Activated CD4-positive, alpha-beta memory T cell treated with anti-CD3 and anti-CD28 coated beads, Interleukin-2, amount 10 ng/mL, durations not matched to agents 7 days and 5 days (primary cell): Measurements from ENCODE around the gene IFITM2. TPM values are rescaled to one million over a fixed set of nuclear protein-coding genes. Genes with fewer than 3 reads are reported as not detected.
"Not testable (repeated sequence)": the region's sequence is repeated elsewhere in the genome, so short reads cannot be mapped to it uniquely, and the experiment has no call there.

Experiments used
- CTCF ChIA-PET: fragments of 350-600 bp; sonication (Branson Sonifier 250); formaldehyde crosslinking; loops from one replicate; lab custom pipeline; 2021; ENCODE audit warnings: antibody characterized with exemption, inconsistent platforms; lab: Charles Lee
- POLR2A ChIA-PET: fragments of 350-600 bp; sonication (Branson Sonifier 250); formaldehyde crosslinking; loops from one replicate; lab custom pipeline; 2021; ENCODE audit warnings: antibody characterized with exemption; lab: Charles Lee
- DNase-seq: peaks from one replicate; pipeline ENCODE4 v3.0.0-alpha.2; 2020
- H3K27ac Mint-ChIP-seq: one replicate; pipeline ENCODE4 v1.8.0; 2021; ENCODE audit warnings: mild to moderate bottlenecking, mixed read lengths
- H3K27me3 Mint-ChIP-seq: one replicate; pipeline ENCODE4 v1.8.0; 2021; ENCODE audit warnings: mixed read lengths
- H3K36me3 Mint-ChIP-seq: one replicate; pipeline ENCODE4 v1.8.0; 2021; ENCODE audit warnings: low read depth, mixed read lengths
- H3K4me1 Mint-ChIP-seq: one replicate; pipeline ENCODE4 v1.8.0; 2021; ENCODE audit warnings: mixed read lengths
- H3K4me3 Mint-ChIP-seq: one replicate; pipeline ENCODE4 v1.8.0; 2021; ENCODE audit warnings: mild to moderate bottlenecking, mixed read lengths
- H3K9me3 Mint-ChIP-seq: one replicate; pipeline ENCODE4 v1.8.0; 2021; ENCODE audit warnings: mixed read lengths
- total RNA-seq, 2 experiments: library from RNA; stranded (reverse); gene quantifications; one replicate each; pipeline ENCODE4 v1.2.3, GENCODE V29; 2021

IFITM2 gene
- total RNA-seq, 2 experiments from 2014 or later = 1,637 to 1,643 TPM

DNA sequence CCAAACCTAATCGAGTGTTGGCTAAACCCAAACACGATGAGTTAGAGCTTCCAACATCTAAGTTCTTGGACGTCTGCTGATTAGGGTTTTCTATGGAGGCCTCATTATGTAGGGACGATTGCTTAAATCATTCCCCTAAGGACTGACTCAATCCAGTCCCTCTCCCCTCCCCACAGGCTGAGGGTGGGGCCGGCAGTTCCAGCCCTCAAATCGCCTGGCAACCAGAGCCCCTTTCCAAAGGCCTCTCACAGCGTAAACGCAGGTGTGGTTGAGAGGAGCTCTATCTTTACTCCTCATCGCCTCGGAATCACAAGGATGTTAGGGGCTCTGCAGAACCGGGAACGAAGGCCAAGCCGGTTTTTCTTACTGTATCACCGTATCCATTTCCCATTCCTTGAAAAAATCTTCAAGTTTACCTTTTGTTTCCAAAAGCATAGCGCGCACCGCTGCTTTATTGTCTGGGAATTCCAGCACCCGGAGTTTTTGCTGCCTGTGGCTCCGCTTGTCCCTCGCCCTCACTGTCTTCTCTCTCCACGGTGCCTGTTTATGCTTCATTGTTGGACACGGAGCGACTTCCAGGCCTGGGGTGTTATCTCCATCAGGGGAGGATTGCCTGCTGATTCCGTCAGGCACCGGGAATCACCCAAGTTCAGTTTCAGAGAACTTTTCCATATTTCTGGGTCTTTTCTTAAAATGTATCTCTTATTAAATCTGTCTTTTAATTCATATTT, 26.8 kb downstream of the IFITM2 start:
- H3K4me1 Mint-ChIP-seq = peaks cover 39% of the 10 kb centered on the region
- ChIA-PET CTCF (no interaction called here), POLR2A (no interaction called here)
- no peak for DNase-seq
- peaks cover 27% of the 10 kb centered on the region for H3K27me3 Mint-ChIP-seq
- H3K27ac Mint-ChIP-seq = no peak overlapping the region
- no peak overlapping the region for H3K4me3 Mint-ChIP-seq
- H3K9me3 Mint-ChIP-seq = no peaks in the 10 kb centered on the region
- no peaks in the 10 kb centered on the region for H3K36me3 Mint-ChIP-seq

DNA sequence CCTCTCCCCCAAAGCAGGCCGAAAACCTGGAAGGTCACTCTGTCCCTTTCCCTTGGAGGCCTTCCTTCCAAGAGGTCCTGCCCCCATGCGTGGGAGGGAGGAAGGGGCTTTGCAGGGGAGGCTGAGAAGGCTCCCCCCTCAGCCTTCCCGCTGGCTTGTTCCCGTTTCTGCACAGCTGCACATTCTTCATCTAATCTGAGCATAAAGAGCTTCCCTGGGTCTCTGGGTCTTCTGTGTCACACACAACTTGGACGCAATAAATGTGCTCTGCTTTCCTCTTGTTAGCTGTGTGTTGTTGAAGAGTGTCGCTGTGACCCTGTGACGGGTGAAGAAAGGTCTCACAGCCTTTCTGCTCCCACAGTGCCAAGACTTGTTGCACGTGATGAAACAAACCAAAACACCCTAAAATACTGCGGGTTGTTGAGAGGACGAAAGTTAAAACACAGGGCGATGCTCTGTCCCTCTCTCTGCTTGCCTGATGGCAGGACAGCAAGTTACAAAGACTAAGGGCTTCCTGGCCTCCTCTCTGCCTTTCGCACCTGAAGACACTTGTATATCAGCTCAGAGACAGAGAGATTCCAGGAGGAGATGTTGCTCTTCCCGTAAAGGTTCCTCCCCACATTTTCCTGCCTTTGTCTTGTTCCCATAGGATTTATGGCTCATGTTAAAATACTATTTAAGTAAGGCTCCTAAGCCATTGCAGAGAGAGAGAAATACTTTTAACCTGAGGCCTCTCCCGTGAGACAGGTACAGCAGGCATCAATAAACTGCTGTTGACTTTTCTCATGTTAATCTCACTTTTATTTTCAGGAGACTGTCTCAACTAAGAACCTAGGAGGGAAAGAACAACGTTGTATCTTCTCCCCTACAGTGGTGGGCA, 28.4 kb downstream of the IFITM2 start:
- POLR2A ChIA-PET = no interaction called here
- CTCF ChIA-PET = no interaction called here

DNA sequence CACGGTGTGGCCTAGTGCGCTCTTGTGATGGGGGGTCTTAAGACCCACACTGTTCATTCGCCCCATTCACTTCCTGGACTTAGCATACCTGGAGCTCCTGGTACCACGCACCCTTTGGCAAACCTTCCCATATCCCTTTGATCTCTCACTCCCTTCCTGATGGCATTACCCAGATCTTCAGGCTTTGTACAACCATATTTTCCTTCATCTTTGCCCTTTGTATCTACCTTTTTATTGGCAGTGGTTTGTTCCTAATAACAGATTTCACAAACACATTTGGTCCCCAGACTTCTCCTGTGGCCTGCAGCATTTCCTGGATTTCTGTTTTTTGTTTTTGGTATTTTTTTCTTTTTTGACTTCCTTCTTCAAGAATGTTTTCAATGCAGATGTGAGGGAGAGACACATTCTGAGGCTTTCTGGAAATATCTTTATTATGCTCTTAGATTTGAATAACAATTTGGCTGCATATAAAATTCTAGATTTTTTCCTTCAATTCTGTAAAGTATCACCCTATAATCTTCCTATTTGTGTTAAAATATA, 29.1 kb downstream of the IFITM2 start:
- no peak overlapping the region for H3K27ac Mint-ChIP-seq
- POLR2A ChIA-PET = no interaction called here
- H3K4me1 Mint-ChIP-seq = peaks cover 20% of the 10 kb centered on the region

More for the DNA sequence above, 28.4 kb downstream of the IFITM2 start:
- Mint-ChIP-seq H3K27me3 (peaks cover 32% of the 10 kb centered on the region), H3K4me1 (peaks cover 23% of the 10 kb centered on the region), H3K4me3 (no peak overlapping the region), H3K27ac (no peak overlapping the region), H3K36me3 (no peaks in the 10 kb centered on the region), H3K9me3 (no peaks in the 10 kb centered on the region)
- DNase-seq = no peak

DNA sequence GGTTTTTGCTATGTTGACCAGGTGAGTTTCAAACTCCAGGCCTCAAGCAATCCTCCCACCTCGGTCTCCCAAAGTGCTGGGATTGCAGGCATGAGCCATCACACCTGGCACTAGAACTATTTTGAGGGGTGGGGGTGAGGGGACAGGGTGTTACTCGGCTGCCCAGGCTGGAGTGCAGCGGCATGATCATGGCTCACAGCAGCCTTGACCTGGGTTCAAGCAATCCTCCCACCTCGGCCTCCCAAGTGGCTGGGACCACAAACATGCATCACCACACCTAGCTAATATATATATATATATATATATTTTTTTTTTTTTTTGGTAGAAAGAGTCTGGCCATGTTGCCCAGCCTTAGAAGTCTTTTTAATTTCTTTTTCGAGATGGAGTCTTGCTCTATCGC, 30.1 kb downstream of the IFITM2 start:
- H3K27me3 Mint-ChIP-seq = peaks cover 35% of the 10 kb centered on the region
- peaks cover 20% of the 10 kb centered on the region for H3K4me1 Mint-ChIP-seq
- no peaks in the 10 kb centered on the region for H3K9me3 Mint-ChIP-seq
- POLR2A ChIA-PET = interaction anchor here (1.2 kb wide), 1 partner anchor 11 kb away, joined by 3 read pairs; no protein-coding TSS in a partner anchor
- CTCF ChIA-PET = no interaction called here
- H3K36me3 Mint-ChIP-seq = no peaks in the 10 kb centered on the region
- DNase-seq = no peak
- H3K4me3 Mint-ChIP-seq = no peak overlapping the region
- H3K27ac Mint-ChIP-seq = no peak overlapping the region

More for the DNA sequence above, 29.1 kb downstream of the IFITM2 start:
- no peaks in the 10 kb centered on the region for H3K9me3 Mint-ChIP-seq
- no peak overlapping the region for H3K4me3 Mint-ChIP-seq
- H3K36me3 Mint-ChIP-seq = no peaks in the 10 kb centered on the region
- CTCF ChIA-PET = no interaction called here
- DNase-seq = no peak
- peaks cover 38% of the 10 kb centered on the region for H3K27me3 Mint-ChIP-seq

DNA sequence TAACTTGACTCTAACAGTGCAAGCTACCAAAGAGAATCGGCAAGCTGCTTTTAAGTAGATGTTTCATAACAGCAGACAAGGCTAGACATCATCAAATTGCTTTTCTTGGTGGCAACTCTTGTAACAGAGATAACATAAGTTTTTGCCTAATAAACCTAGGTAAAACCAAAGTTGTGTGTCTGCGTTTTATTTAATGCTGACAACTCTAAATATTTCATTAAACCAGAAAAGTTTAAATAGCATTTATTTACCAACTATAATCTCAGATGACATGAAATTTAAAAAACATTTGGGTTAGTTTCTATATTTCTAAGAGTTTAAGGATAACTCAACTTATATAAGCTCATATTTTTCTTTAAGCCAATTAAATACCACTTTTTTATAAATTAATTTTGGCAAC, 32.3 kb downstream of the IFITM2 start:
- H3K27ac Mint-ChIP-seq = no peak overlapping the region
- no peaks in the 10 kb centered on the region for H3K9me3 Mint-ChIP-seq
- ChIA-PET POLR2A (interaction anchor here (0.7 to 1.8 kb wide), 3 partner anchors 13 to 28 kb away, joined by 3 to 7 read pairs (median 6); no protein-coding TSS in a partner anchor), CTCF (interaction anchor here (1.0 to 2.2 kb wide), 5 partner anchors 10 to 89 kb away, joined by 3 to 16 read pairs (median 4); no protein-coding TSS in a partner anchor)
- no peak for DNase-seq
- peaks cover 16% of the 10 kb centered on the region for H3K4me1 Mint-ChIP-seq
- peaks cover 26% of the 10 kb centered on the region for H3K27me3 Mint-ChIP-seq
- H3K4me3 Mint-ChIP-seq = no peak overlapping the region
- H3K36me3 Mint-ChIP-seq = no peaks in the 10 kb centered on the region

DNA sequence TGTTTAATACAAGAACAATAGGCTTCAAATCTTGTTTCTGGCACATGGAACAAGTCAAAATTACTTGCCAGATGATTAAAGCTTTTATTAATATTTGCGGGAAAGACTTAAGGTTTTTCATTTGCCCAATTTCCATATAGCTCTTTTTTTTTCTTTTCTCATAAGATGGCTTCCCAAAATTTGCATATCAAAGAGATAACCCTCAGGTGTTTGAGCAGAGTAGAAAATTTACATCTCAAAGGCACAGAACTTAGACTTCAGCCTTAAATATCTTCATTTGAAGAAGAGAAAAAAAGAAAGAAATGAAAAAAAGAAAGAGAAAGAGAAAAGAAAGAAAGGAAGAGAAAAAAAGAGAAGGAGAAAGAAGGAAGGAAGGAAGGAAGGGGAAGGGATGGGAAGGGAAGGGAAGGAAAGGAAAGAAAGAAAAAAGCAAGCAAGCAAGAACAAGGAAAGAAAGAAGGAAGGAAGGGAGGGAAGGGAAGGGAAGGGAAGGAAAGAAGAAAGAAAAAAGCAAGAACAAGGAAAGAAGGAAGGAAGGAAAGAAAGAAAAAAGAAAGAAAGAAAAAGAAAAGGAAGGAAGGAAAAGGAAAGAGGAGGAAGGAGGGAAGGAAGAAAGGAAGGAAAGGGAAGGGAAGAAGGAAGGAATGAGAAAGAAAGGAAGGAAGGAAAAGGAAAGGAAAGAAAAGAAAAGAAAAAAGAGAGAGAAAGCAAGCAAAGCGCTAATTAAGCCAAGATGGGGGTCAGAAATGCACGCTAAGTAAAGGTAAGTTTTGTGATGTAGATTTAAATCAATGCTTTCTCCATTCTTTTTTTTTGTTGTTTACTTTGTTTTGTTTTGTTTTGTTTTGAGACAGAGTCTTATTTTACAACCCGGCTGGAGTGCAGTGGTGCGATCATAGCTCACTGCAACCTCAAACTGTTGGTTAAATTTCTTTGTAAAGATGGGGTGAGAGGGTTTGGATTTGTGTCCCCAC, 33.2 kb downstream of the IFITM2 start:
- Mint-ChIP-seq H3K9me3 (no peaks in the 10 kb centered on the region), H3K27me3 (peaks cover 23% of the 10 kb centered on the region), H3K4me3 (no peak overlapping the region), H3K27ac (no peak overlapping the region), H3K36me3 (no peaks in the 10 kb centered on the region), H3K4me1 (peaks cover 16% of the 10 kb centered on the region)
- ChIA-PET CTCF (interaction anchor here (1.0 to 2.2 kb wide), 4 partner anchors 11 to 90 kb away, joined by 3 to 16 read pairs (median 4); no protein-coding TSS in a partner anchor), POLR2A (interaction anchor here (0.6 to 1.8 kb wide), 3 partner anchors 14 to 195 kb away, joined by 3 to 7 read pairs (median 6); no protein-coding TSS in a partner anchor)
- DNase-seq = no peak

- no peak overlapping the region for H3K27ac Mint-ChIP-seq
- H3K27me3 Mint-ChIP-seq = peaks cover 19% of the 10 kb centered on the region
- DNase-seq = no peak
- H3K4me3 Mint-ChIP-seq = no peak overlapping the region
- POLR2A ChIA-PET = no interaction called here
- no peaks in the 10 kb centered on the region for H3K9me3 Mint-ChIP-seq
- CTCF ChIA-PET = no interaction called here
- H3K4me1 Mint-ChIP-seq = peaks cover 12% of the 10 kb centered on the region
- no peaks in the 10 kb centered on the region for H3K36me3 Mint-ChIP-seq
Observed at GRCh38 chr11:342328-342727, 34.7 kb downstream of the IFITM2 start.

DNA sequence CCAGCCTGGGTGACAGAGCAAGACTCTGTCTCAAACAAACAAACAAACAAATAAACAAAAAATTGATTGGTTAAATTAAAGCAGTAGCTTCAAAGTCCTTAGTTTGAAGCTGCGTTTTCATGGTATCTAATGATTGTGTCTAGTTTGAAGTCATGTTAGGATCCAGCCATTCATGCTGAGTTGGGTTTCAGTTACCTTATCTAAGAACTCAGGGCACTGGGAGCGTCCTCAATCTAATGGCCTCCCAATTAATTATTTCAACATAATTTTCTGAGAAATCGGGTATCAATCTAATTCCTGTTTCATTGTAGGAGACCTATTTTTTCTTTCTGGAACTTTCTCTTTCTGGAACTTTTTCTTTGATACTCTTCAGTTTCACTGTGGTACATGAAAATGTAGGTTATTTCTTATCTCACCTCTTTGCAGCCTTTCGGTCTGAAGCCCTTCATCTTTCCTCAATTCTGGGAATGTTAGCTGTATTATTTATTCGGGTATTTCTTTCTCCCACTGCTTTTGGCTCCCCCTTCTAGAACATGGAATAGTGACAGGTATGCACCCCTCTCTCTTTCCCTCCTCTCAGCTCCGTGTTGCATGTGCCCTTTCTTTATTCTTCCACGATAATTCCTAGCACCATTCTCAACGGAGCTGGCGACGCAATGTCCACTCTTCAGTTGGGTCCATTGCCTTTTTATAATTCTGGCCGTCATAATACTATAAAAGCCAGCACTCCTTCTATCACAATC, 37.4 kb downstream of the IFITM2 start:
- CTCF ChIA-PET = interaction anchor here (0.7 to 1.0 kb wide), 2 partner anchors 10 to 105 kb away, joined by 3 read pairs; no protein-coding TSS in a partner anchor
- peaks cover 12% of the 10 kb centered on the region for H3K4me1 Mint-ChIP-seq
- no peak overlapping the region for H3K4me3 Mint-ChIP-seq
- POLR2A ChIA-PET = interaction anchor here (2.1 kb wide), 1 partner anchor 11 kb away, joined by 7 read pairs; no protein-coding TSS in a partner anchor
- H3K27me3 Mint-ChIP-seq = peaks cover 19% of the 10 kb centered on the region
- no peak for DNase-seq
- H3K36me3 Mint-ChIP-seq = no peaks in the 10 kb centered on the region
- no peaks in the 10 kb centered on the region for H3K9me3 Mint-ChIP-seq
- H3K27ac Mint-ChIP-seq = no peak overlapping the region

DNA sequence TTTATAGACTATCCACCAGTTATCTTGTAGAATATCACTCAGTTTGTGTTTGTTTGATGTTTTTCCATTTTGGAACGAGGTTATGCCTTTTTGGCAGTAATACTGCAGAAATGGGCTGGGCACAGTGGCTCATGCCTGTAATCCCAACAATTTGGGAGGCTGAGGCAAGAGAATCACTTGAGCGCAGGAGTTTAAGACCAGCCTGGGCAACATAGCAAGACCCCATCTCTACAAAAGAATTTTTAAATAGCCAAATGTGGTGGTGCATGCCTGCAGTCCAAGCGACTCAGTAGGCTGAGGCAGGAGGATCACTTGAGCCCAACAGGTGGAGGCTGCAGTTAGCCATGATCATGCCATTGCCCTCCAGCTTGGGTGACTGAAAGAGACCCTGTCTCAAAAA, 38.9 kb downstream of the IFITM2 start:
- CTCF ChIA-PET = interaction anchor here (1.0 kb wide), 1 partner anchor 9 kb away, joined by 3 read pairs; no protein-coding TSS in a partner anchor
- Mint-ChIP-seq H3K4me3 (no peak overlapping the region), H3K27me3 (peaks cover 14% of the 10 kb centered on the region), H3K9me3 (no peaks in the 10 kb centered on the region), H3K36me3 (no peaks in the 10 kb centered on the region), H3K4me1 (peaks cover 21% of the 10 kb centered on the region), H3K27ac (no peak overlapping the region)
- DNase-seq = no peak
- POLR2A ChIA-PET = no interaction called here

DNA sequence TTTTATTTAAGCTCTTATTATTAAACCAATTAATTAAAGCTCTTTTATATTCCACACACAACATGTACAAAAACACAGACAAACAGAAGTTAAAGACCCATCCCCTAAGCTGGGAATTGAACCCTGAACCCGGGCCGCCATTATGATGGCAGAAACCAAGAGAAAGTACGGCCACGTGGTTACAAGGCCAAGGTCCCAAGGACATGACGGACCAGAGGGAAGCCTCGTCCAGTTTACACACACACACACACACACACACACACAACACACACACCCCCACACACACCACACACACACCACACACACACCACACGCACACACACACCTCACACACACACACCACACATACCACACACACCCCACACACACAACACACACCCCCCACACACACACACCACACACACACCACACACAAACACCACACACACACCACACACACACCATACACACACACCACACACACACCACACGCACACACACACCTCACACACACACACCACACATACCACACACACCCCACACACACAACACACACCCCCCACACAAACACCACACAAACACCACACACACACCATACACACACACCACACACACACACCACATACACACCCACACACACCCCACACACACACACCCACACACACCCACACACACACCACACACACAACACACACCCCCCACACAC, 41.8 kb downstream of the IFITM2 start:
- ChIA-PET POLR2A (interaction anchor here (1.1 kb wide), 1 partner anchor 11 kb away, joined by 3 read pairs; no protein-coding TSS in a partner anchor), CTCF (interaction anchor here (1.0 to 1.8 kb wide), 3 partner anchors 14 to 98 kb away, joined by 3 to 9 read pairs (median 4); no protein-coding TSS in a partner anchor)
- H3K27me3 Mint-ChIP-seq = peaks cover 16% of the 10 kb centered on the region
- not testable (repeated sequence) for H3K36me3 Mint-ChIP-seq, DNase-seq, H3K4me3 Mint-ChIP-seq, H3K27ac Mint-ChIP-seq, H3K9me3 Mint-ChIP-seq
- peaks cover 33% of the 10 kb centered on the region for H3K4me1 Mint-ChIP-seq
